NOMO-1 (cell line): ENCODE data around the gene RFTN1.
A peak's percentile ranks its signal among the peaks of the same experiment; 100 is the strongest.

Source experiments
- DNase-seq, 2 experiments: peaks; one replicate each; lab custom pipeline; 2025; ENCODE audit not compliant: unreplicated experiment in 2 of 2; lab: John Stamatoyannopoulos, UW

Gene RFTN1

DNA sequence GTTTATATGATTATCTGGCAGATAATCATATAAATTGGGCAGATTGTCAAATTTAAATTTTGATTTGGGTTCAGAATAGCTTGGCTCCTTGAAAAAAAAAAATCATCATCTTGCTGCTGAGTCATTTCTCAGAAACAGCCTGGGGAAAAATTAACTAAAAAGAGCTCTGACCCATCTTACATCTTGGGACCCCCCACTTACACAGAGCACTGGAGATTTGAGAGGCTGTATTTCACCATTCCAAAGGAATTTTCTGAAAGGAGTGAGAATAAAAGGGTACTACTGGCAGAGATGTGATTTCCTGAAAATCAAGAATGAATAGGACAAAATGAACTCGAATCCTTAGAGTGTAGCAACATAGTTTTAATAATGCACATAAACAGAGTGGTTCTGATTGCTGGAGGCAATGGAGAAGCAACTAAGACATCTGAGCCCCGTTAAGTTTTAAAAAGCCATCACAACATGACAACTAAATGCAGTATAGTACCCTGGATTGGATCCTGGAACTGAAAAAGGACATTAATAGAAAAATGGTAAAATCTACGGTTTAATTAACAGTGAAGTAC lies 97.5 kb downstream of the RFTN1 start:
- no peak for DNase-seq

DNA sequence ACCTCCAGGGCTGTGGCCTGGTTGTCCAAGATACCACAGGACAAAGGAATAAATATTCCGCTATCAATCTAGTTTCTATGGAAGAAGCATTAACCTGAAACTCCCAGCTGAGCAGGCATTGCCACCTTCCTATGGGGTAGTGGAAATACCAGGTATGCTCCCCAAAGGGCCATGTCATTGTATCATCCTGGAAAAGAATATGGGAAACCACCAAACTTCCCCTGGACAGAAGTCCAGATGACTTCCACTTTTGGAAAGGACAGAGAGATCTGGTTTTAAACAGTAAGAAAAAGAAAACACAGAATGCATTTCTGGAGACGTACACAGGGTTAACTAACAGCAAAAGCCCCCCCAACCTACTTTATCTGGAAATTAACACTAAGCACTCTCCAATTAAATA lies 100.2 kb downstream of the RFTN1 start:
- no peak for DNase-seq

DNA sequence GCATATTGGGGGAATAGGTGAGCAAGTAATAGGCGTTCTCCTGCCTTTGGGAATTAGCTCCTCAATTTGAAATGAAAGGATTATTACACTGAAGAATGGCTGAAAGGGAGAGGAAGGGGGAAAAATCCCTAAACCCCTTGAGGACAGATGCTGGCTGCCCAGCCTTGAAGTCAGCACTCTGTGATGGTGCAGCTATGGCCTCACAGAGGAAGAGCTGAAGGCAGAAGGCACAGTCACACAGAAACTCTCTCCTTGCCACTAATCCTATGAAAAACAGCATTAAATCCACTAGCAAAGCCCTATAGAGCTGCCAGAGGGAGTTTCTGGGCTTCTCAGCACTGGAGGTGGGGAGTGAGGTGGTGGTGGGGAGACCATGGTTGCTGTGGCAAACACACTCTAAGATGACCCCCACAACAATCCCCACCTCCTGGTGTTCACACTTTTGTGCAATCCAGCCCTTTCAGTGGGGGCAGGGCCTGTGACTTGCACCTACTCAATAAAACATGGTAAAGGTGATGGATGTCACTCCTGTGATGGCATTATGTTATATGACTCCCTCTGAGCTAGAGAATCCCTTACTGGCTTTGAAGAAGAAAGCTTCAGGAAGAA lies 101.2 kb downstream of the RFTN1 start:
- DNase-seq: no peak

DNA sequence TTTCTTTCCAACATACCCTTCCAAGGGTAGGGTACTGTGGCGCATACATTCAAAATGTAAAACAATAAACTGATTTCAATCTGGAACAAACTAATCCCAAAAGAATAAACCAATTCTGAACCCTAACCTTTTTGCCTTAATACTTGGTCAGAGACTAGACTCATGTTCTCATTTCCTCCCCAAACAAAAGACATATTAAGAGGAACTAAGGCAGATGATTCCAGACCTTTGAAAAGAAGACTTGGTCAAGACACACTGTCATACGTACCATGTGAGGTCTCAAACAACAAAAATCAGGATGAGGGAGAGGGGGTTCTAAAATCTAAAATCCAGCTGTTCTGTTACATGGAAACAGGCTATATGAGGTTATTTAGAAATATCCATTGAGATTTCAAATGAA lies 102.1 kb downstream of the RFTN1 start:
- DNase-seq: peak in 1 of 2 experiments; percentile 5

DNA sequence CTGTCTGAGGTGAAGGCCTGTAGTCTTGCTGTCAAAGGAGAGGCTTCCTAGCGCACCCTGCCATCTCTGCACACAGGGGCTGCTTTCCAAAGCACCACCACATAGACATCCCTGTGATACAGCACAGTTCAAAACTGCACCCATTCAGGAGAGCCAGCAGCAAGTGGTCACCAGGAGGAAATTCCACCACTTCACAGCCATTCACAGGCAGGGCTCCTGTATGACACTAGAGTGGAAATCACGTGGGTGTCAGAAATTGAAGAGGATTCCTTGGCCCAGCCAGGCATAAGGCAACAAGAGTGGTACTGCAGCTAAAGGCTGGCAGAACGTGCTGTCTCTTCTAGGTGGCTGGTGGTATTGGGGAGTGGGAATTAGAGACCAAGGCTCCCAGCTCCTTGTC lies 102.8 kb downstream of the RFTN1 start:
- no peak for DNase-seq

DNA sequence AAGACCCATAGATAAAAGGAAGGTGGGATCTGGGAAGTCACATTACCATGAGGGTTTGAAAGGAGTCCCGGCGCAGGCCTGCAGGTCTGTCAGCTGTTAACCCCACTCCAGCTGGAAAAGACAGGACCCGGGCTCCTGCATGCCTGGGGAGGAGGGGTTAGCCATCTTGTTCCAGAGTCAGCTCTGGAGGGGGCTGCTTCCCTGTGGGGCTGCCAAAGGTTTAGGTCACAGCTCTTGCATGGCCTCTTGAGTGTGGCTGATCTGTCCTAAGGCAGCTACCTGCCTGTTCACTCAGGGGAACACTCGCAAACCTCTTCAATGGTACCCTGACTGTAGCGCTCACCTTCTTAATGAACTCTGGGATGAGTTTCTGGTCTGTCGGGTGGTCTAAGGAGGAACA lies 104.5 kb downstream of the RFTN1 start:
- no peak for DNase-seq

DNA sequence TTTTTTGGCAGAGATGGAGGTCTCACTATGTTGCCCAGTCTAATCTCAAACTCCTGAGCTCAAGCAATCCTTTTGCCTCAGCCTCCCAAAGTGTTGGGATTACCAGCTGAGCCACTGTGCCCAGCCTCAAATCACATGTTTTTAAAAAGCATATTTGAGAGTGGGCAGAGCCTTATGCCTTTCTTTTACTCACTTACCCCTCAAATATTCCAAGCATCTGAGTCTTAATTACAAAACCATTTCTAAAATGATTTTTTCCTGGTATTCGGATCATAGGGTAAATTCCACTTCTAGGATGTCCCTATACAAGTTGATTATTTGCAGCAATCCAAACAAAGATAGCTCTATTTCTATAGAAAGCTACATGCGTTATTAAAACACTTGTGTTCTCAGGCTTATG lies 106.1 kb downstream of the RFTN1 start:
- DNase-seq: no peak

DNA sequence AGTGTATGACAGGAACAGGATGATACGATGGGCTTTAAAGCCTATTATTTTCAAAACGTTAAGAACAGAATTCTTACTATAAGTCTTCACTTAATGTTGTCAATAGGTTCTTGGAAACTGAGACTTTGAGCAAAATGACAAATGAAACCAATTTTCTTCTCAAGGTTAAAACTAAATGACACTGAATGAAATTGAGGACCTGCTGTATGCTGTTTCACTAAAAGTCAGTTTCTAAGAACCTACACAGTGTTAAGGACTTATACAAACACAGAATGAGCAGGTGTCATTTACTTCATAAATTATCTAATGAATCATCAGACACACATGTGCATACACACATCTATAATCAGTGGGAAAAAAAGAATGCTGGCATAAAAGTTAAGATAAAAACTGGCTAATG lies 106.9 kb downstream of the RFTN1 start:
- DNase-seq: no peak

DNA sequence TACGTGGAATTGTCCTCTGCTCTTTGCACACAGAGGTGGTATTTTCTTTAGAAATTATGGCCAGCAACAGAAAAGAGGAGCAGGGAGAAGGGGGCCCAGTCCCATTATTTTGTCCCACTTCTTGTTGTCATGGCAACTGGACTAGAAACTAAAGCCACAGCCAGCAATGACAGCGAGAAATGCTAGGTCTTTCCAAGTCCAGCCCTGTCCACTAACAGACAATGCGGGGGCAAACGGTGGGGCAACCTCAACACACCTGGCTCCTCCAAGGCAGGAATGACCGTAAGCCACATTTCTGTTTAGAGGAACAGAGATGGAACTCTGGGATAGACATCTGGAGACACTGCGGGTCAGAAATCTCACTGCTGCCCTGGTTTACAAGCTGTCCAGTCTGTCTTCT lies 107.3 kb downstream of the RFTN1 start:
- no peak for DNase-seq

DNA sequence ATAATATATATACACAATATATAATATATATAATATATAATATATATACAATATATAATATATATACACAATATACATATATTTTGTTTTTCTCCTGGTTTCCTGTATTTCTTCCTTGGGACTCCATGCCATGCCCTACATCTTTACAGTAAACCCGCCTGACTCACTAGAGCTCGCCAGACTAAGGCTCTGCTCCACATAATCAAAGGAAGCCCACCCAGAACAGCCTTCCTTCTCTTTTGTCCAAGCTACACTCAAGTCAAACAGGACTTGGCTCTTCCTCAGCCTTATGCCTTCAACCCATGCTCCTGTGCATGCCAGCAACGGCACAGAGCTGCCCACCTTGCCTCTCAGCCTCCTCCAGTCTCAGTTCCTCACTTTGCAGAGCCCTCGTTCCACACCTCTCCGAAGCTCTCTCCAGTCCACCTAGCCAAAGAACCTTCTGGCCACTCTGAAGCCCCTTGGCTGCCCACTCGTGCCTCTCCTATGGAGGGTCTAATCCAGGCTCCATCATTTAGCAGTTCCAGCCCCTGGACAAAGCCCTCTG lies 109.1 kb downstream of the RFTN1 start:
- peak in 1 of 2 experiments; percentile 9 for DNase-seq

DNA sequence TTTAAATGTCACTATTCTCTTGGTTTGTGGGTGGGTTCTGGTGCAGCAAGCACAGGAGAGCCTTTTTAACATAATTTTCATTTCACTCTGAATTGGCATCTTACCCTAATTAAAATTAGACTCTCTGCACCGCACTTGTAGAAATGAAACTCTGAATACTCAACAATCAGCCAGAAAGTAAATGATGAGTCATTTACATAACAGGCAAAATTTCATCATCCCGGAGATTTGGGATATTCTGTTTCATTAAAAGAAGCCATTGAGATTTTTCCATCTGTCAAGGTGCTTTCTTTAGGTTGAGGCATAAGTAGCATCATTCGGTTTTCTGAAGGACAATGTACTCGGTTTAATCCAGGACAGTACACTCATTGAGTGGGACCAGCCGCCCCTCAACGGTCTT lies 111.0 kb downstream of the RFTN1 start:
- DNase-seq: no peak

DNA sequence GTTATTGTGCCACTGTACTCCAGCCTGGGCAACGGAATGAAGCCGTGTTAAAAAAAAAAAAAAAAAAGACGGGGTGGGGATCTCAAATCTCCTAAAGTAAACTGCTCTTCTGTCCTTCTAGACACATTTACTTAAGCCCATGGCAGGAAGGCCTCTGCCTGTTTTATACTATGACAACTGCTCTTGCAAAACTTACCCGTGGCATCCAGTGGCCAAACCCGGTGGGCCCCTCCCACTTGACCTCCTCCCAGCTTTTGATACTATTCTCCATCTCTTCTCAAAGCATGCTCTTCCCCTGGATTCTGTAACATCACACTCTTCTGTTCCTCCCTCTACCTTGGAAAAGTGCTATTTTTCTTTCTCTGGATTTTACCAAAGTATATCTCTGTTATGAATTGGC lies 112.2 kb downstream of the RFTN1 start:
- DNase-seq: no peak

DNA sequence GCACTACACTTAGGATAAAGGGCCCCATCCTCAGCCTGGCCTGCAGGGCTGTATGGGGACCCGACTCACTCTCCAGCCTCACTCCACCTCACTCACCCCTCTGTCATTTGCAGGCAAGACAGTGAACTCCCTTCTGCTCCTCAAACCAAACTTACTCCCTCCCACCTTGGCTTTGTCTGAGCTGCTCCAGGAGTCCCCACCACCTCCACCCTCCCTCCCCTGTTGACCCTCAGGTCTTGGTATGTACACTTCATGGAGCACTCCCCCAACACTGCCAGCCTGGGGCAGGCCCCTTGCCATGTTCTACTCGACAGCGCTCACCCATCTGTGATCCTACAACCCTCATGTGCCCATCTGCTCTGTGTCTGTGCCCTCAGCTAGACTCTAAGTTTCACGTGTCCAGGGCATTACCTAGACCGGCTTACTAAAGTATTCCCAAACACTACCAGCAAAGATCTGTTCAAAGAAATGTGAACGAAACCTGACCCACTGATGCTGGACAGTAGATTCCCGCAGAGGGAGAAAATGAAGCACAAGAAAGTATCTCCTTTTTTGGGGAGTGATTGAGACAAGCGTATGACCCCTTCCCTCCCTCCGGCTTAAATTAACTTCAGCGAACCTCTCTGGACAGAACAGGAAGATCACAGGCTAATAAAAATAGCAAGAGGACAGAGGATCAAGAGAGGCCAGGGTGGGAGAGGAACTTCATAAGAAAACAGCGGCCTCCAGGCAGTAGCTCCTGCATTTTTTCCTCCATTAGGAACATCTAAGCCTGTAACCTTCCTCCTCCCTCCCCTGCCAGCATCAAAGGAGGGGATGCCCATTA lies 113.2 kb downstream of the RFTN1 start:
- no peak for DNase-seq

DNA sequence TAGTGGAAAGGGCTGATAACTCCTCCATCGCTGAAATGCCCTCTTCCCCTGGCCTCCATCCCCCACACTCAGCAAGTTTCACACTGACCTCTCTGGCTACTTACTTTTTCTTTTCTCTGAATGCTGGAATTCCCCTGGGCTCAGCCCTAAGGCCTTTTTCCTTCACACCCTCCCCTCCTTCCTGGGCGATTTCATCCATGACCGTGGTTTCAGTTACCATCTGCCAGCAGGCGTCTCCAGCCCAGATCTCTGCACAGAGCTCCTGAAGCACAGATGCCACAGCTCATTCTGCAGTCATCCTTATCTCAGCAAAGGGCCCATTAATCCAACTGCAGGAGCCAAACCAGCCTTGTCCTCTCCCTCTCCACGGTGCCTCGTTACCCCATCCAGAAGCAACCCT lies 114.0 kb downstream of the RFTN1 start:
- DNase-seq: no peak

DNA sequence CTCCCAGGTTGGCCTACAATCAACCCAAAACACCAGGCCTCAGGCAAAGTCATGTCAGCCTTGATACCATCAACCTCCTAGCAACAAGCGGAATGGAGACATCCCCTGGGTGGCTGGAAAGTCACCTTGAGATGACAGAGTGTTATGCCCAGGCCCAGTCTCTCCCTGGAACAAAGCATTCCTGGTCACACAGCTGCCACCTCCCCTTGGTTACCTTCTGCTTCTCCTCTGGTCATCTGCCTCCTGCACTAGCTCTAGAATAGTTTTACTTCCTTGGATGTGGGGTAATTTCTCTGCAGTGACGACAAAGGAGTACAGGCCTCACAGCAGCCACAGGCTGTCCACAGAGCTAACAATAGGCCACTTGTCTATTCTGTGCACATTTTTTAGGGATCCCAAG lies 114.9 kb downstream of the RFTN1 start:
- no peak for DNase-seq

DNA sequence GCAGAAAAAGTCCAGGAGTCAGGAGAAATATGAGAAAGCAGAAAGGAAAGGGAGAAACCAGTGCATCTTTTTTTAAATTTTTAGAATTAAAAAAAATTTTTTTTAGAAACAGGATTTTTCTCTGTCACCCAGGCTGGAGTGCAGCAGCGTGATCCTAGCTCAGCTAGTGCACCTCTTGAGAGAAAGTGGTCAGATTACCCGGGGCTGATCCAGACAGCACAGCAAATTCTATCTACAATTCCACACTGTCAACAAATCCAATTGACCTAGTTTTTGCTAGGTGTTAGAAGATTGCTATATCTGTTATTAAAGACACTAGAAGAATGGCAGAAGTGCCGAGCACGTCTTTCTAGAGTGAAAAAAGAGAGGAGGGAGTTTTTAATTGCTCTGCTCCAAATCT lies 117.3 kb downstream of the RFTN1 start:
- no peak for DNase-seq

DNA sequence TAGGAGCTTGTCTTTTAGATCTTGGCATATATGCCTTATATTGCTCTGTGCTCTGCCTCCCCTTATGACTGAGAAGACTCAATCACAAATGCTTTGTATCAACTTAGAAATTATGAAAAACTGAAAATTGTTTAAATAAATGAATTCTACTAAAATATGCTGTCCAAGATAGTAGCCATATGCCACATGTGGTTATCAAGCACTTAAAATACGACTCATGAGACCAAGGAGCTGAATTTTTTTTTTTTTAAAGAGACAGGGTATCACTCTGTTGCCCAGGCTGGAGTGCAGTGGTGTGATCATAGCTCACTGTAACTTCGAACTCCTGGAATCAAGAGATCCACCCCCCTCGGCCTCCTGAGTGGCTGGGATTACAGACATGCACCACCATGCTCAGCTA lies 118.3 kb downstream of the RFTN1 start:
- DNase-seq: no peak

DNA sequence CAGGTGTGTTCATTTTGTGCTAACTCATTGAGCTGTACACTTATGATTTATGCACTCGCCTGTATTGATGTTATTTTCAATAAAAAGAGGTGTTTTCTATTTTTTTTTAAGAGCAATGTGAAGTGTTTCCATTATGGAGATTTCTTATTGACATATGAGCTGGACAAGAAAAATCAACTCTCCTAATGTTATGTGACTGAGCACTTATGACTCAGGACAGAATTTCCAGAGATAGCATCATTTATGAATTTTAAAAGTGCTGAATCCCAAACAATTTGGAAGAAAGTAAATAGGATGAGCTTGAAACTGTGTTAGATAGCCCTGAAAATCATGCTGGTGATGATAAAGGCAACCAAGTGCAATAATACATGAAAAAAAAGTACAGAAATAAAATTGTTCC lies 118.9 kb downstream of the RFTN1 start:
- DNase-seq: no peak

DNA sequence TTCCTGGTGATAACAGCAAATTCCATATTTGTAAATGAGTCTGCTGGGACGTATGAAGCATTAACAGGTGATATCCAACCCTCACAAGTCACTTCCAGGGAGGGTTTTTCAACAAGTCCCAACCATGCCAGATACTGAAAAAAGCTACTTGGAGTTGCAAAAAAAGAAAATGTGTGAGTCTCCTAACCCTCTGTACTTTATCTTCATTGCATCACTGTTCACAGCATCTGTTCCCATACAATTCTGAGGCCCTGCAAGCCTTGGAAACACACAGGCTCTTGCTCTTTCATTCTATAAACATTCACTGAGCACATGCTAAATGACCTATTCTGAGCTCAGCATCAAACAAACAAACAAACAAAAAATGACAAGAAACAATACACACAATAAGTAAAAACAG lies 120.8 kb downstream of the RFTN1 start:
- no peak for DNase-seq

DNA sequence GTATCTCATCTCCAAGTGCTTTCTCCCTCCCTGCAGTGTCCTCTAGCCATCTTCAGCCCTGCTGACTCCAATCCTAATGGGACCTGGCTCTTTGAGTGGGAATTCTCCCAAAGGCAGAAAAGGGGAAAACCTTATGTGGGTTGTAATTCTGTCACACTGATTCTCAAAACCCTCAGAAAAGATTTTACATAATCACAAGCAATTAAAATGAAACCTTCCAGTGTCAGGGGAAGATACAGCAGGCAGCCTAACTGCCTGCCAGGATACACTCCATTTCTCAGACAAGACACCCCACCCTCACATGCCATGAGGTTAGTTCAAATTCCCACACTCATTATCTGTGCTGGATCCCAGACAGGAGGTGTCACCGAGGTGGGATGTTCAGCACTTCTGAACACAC lies 121.4 kb downstream of the RFTN1 start:
- DNase-seq: no peak

DNA sequence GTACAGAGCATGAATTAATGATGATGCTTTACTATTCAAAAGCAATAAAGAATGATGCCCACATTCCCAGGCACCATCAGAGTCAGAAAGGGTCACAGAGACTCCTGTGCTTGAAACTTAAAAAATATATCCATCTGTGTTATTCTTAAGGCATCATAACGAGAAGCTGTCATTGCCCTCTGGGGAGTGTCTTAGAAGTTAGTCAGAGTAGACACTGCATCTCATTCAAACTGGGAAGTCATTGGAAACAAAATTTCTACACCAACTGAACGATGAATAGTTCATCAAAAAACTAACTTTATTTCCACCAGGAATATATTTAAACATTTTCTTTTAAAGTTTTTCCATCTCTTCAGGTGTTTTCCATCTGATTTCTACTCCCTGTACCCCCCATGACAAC lies 122.9 kb downstream of the RFTN1 start:
- DNase-seq: no peak

DNA sequence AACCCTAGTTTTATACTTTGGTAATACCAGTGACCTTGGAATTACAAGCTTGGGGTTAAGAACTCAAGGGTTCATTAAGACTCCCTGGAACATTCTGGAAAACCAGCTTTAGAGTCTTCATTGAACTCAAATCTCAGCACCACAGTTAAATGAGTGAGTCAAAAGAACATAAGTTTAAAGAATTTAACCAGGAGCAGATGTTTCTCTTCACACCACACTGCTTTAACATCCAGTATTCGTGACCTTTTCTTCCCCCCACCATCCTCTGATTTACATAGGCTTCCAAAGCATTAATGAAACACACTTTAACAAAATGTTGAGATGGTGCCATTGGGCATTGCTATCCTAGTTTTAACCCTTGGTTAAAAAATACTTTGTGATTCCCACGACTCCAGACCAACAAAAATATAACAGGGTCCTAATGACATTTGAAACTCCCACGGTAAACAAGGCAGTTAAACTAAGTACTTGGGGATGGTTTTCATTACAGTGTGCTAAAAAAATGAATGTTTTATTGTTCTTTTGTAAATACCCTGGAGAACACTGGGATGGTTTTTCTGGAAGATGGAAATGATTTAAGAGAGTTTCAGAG lies 124.6 kb downstream of the RFTN1 start:
- no peak for DNase-seq
